A549 (cell line): ENCODE data around the gene FAM193A. TPM values are rescaled to one million over a fixed set of nuclear protein-coding genes. Genes with fewer than 3 reads are reported as not detected.
"Not testable (repeated sequence)": the region's sequence is repeated elsewhere in the genome, so short reads cannot be mapped to it uniquely, and the experiment has no call there.

Experiments used
- ATAC-seq, 2 experiments: fragments of 200-7000 bp in 1 of 2; fragments of >200 bp in 1 of 2; cut with Nextera tagmentation in 1 of 2; cut with Tn5 transposase in 1 of 2; 3 replicates each; pipeline versions ENCODE4 v1.8.0 to v1.9.1; 2018 to 2020; ENCODE audit warnings: mild to moderate bottlenecking in 1 of 2, moderate library complexity in 1 of 2
- CTCF ChIA-PET: fragments of 300-600 bp; sonication (Branson Sonifier 250); formaldehyde crosslinking; extraction: SDS; loops from one replicate; lab custom pipeline; 2021; ENCODE audit warnings: antibody characterized with exemption, inconsistent platforms; lab: Yijun Ruan, JAX
- POLR2A ChIA-PET: fragments of 350-600 bp; formaldehyde crosslinking; extraction: SDS; loops from one replicate; lab custom pipeline; 2021; ENCODE audit warnings: antibody characterized with exemption, inconsistent platforms; lab: Yijun Ruan, JAX
- DNase-seq, 2 experiments: peaks; one replicate each; pipeline versions ENCODE4 v3.0.0 to v3.0.0-alpha.2; 2011 to 2016; ENCODE audit warnings: low read depth in 1 of 2, low spot score in 1 of 2
- FAIRE-seq: peaks from 2 replicates; lab custom pipeline; 2011; peaks lifted over from hg19 to GRCh38; lab: Jason Lieb, UNC
- H3K27ac ChIP-seq, 2 experiments: fragments of >200 bp; sonication (Bioruptor Twin); formaldehyde crosslinking; 3 replicates each; pipeline ENCODE4 v1.5.1; 2016 to 2017
- H3K4me1 ChIP-seq: fragments of >200 bp; sonication (Bioruptor Twin); formaldehyde crosslinking; 3 replicates; pipeline ENCODE4 v1.6.1; 2016
- H3K4me2 ChIP-seq: fragments of >200 bp; sonication (Bioruptor Twin); formaldehyde crosslinking; 3 replicates; pipeline ENCODE4 v1.6.1; 2016
- H3K4me3 ChIP-seq: fragments of >200 bp; sonication (Bioruptor Twin); formaldehyde crosslinking; 3 replicates; pipeline ENCODE4 v1.5.1; 2016
- H3K9me3 ChIP-seq: fragments of >200 bp; sonication (Bioruptor Twin); formaldehyde crosslinking; 3 replicates; pipeline ENCODE4 v1.6.1; 2016
- BHLHE40 ChIP-seq: IDR thresholded peaks from 2 replicates; pipeline ENCODE4 v1.6.1; 2012; ENCODE audit warnings: low read depth, low read length, inconsistent platforms
- EHMT2 ChIP-seq: fragments of 200-600 bp; sonication (generic); IDR thresholded peaks from 2 replicates; pipeline ENCODE4 v1.6.1; 2016; ENCODE audit warnings: antibody characterized with exemption, low read depth, mild to moderate bottlenecking, moderate library complexity
- EP300 ChIP-seq, 2 experiments: fragments of >200 bp; sonication (Bioruptor Twin); formaldehyde crosslinking; IDR thresholded peaks; 2 replicates in 1 of 2; 3 replicates in 1 of 2; pipeline ENCODE4 v1.6.1; 2016 to 2017
- FOSB ChIP-seq: fragments of 250-450 bp; sonication (Bioruptor Pico); IDR thresholded peaks from 2 replicates; pipeline ENCODE4 v1.5.0; 2020; ENCODE audit warnings: mild to moderate bottlenecking, moderate library complexity
- GATA3 ChIP-seq: IDR thresholded peaks from 2 replicates; pipeline ENCODE4 v1.6.1; 2012; ENCODE audit warnings: borderline replicate concordance
- HDAC2 ChIP-seq: fragments of 200-600 bp; sonication (generic); IDR thresholded peaks from 2 replicates; pipeline ENCODE4 v1.6.1; 2016
- JUN ChIP-seq, 2 experiments: fragments of >200 bp; sonication (Bioruptor Twin); formaldehyde crosslinking; IDR thresholded peaks; 2 replicates in 1 of 2; 3 replicates in 1 of 2; pipeline ENCODE4 v1.6.1; 2016 to 2017
- KDM1A ChIP-seq: fragments of 200-600 bp; sonication (generic); IDR thresholded peaks from 2 replicates; pipeline ENCODE4 v1.6.1; 2016; ENCODE audit warnings: low read depth, mild to moderate bottlenecking
- MYC ChIP-seq: IDR thresholded peaks from 2 replicates; pipeline ENCODE4 v1.6.1; 2012; ENCODE audit warnings: mild to moderate bottlenecking, inconsistent platforms, low read length, improper control_type of control experiment, borderline replicate concordance
- POLR2A ChIP-seq: IDR thresholded peaks from 2 replicates; pipeline ENCODE4 v1.6.1; 2012; ENCODE audit warnings: mild to moderate bottlenecking, low read length
- POLR2AphosphoS2 ChIP-seq: conservative IDR thresholded peaks from 2 replicates; pipeline ENCODE4 v1.6.1; 2012; ENCODE audit warnings: low read length, improper control_type of control experiment, inconsistent platforms
- RAD21 ChIP-seq, 2 experiments: fragments of >200 bp in 1 of 2; sonication (Bioruptor Twin) in 1 of 2; formaldehyde crosslinking in 1 of 2; IDR thresholded peaks in 1 of 2; conservative IDR thresholded peaks in 1 of 2; 2 replicates in 1 of 2; 3 replicates in 1 of 2; pipeline ENCODE4 v1.6.1; 2012 to 2018; ENCODE audit warnings: inconsistent platforms in 1 of 2
- RNF2 ChIP-seq: fragments of 200-600 bp; sonication (generic); IDR thresholded peaks from 2 replicates; pipeline ENCODE4 v1.6.1; 2016; ENCODE audit warnings: low read depth, mild to moderate bottlenecking, antibody characterized with exemption, moderate library complexity, borderline replicate concordance
- SREBF2 ChIP-seq: fragments of 450-650 bp; IDR thresholded peaks from 2 replicates; pipeline ENCODE4 v1.6.1; 2014; ENCODE audit warnings: mild to moderate bottlenecking, moderate library complexity
- ZNF302 ChIP-seq: fragments of 250-450 bp; sonication (Bioruptor Pico); IDR thresholded peaks from 2 replicates; pipeline ENCODE4 v1.9.0; 2021; ENCODE audit warnings: inconsistent platforms, mild to moderate bottlenecking, moderate library complexity
- ZSCAN20 ChIP-seq: fragments of 250-450 bp; sonication (Bioruptor Pico); IDR thresholded peaks from 2 replicates; pipeline ENCODE4 v1.8.0; 2022; ENCODE audit warnings: mild to moderate bottlenecking, moderate library complexity
- WGBS: methylation state at CpG from one replicate; pipeline ENCODE4 v1.1.6; 2017; ENCODE audit errors: missing lambda C conversion rate; 5-methylcytosine and 5-hydroxymethylcytosine counted together
- polyA plus RNA-seq, 4 experiments: library from polyadenylated mRNA; depleted of rRNA in 3 of 4; stranded (reverse); fragments of >200 nt; fragmentation: RNase III in 1 of 4; extraction: RNeasy Plus Mini Kit Qiagen cat#74134 plus additional on column Dnase treatment in 1 of 4; gene quantifications; 2 replicates in 3 of 4; 3 replicates in 1 of 4; pipeline ENCODE4 v1.2.3, GENCODE V29; 2011 to 2017
- TF ChIP-seq, protein P1 (sequence below): fragments of >200 bp; sonication (Bioruptor Twin); formaldehyde crosslinking; IDR thresholded peaks from 3 replicates; pipeline ENCODE4 v1.5.1; 2016
- TF ChIP-seq, protein P2 (sequence below): IDR thresholded peaks from 2 replicates; pipeline ENCODE4 v1.6.1; 2012
- TF ChIP-seq, protein P3 (sequence below): fragments of 150-350 bp; IDR thresholded peaks from 2 replicates; pipeline ENCODE4 v1.6.1; 2014; ENCODE audit warnings: low read depth, mild to moderate bottlenecking, low read length
- TF ChIP-seq, protein P4 (sequence below): IDR thresholded peaks from 2 replicates; pipeline ENCODE4 v1.6.1; 2012
- TF ChIP-seq, protein P5 (sequence below): fragments of >200 bp; sonication (Bioruptor Twin); formaldehyde crosslinking; IDR thresholded peaks from 3 replicates; pipeline ENCODE4 v1.6.1; 2016
- TF ChIP-seq, protein P6 (sequence below): fragments of >200 bp; sonication (Bioruptor Twin); formaldehyde crosslinking; IDR thresholded peaks from 2 replicates; pipeline ENCODE4 v1.6.1; 2016

FAM193A gene
- polyA plus RNA-seq, 2 of the 4 experiments (the other 2 are of a cell fraction), result 4.5 to 6.7 TPM

DNA sequence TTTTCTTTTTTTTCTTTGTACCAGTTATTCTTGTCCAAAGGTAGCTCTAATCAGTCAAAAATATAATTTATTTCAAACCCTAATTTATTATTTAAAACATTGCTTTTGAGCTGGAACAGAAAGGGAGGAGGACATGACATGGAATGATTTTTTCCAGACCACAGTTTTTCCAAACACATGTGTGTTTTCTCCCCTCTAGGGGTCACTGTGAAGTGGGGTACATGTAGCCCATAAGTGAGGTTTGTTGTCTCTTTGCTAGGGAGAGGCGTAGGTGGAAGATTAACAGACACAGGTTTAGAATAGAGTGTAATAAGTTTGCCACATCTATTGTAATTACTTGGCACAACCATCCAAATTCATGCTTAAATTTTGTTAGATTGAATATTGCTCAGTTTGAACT lies 136.7 kb downstream of the FAM193A start:
- peak; percentile 7 to 11 for DNase-seq
- no peaks in the 10 kb centered on the region for H3K4me1 ChIP-seq
- no peak overlapping the region for H3K27ac ChIP-seq
- CTCF ChIA-PET, result interaction anchor here (0.5 to 0.8 kb wide), 2 partner anchors 13 to 31 kb away, joined by 3 read pairs; no protein-coding TSS in a partner anchor
- TF ChIP-seq, protein P1, sequence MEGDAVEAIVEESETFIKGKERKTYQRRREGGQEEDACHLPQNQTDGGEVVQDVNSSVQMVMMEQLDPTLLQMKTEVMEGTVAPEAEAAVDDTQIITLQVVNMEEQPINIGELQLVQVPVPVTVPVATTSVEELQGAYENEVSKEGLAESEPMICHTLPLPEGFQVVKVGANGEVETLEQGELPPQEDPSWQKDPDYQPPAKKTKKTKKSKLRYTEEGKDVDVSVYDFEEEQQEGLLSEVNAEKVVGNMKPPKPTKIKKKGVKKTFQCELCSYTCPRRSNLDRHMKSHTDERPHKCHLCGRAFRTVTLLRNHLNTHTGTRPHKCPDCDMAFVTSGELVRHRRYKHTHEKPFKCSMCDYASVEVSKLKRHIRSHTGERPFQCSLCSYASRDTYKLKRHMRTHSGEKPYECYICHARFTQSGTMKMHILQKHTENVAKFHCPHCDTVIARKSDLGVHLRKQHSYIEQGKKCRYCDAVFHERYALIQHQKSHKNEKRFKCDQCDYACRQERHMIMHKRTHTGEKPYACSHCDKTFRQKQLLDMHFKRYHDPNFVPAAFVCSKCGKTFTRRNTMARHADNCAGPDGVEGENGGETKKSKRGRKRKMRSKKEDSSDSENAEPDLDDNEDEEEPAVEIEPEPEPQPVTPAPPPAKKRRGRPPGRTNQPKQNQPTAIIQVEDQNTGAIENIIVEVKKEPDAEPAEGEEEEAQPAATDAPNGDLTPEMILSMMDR, result peak; percentile 21; the same call in 1 of the 3 replicates
- TF ChIP-seq RAD21 (conservative IDR thresholded peaks at IDR 0.05 in 1 of 2, IDR thresholded peaks at IDR 0.05 in 1 of 2) (0 out of 5 replicates have a peak, but pooled peaks of 1 of the 2 experiments have one; percentile 14), GATA3 (no peak)
- H3K4me2 ChIP-seq, result no peak overlapping the region
- H3K9me3 ChIP-seq, result no peaks in the 10 kb centered on the region
- H3K4me3 ChIP-seq, result no peak overlapping the region
- no peak for FAIRE-seq
- ATAC-seq, result peak in 1 of 2 experiments; percentile 50; a peak in 2 of 6 replicates
- POLR2A ChIA-PET, result no interaction called here
- 73% methylated on average over 1 of the region's 1 CpG for WGBS

DNA sequence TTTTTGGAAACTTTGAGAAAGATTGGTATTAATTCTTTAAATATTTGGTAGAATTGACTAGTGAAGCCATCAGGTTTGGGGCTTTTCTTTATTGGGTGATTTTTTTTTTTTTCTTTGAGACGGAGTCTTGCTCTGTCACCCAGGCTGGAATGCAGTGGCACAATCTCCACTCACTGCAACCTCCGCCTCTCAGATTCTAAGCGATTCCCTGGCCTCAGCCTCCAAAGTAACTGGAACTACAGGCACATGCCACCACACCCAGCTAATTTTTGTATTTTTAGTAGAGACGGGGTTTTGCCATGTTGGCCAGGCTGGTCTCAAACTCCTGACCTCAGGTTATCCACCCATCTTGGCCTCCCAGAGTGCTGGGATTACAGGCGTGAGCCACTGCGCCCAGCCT lies 143.3 kb downstream of the FAM193A start:
- FAIRE-seq, ATAC-seq, H3K27ac ChIP-seq, CTCF ChIA-PET, DNase-seq, H3K9me3 ChIP-seq, H3K4me2 ChIP-seq, H3K4me1 ChIP-seq, POLR2A ChIA-PET, H3K4me3 ChIP-seq: not testable (repeated sequence)
- WGBS, result 93% methylated on average over 6 of the region's 6 CpGs

DNA sequence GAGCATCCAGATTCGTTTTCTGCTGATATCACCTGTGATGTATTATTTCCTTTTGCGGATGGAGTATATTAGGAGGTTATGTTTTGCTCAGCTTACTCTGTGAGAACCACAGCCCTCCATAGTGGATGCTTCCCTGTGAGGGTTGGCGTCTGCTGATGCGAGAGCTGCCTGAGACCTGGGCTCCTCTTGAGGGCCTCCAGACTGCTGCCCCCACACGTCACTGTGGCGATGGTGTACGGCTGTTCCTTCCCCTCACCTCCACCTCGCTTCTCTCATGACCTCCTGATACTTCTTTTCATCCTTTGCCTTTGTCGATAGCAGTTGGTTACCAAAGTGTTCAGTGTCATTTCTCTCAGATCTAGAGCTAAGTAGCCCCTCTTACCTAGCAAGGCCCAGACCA lies 148.0 kb downstream of the FAM193A start:
- TF ChIP-seq RNF2 (no peak), POLR2AphosphoS2 (no peak), EP300 (IDR thresholded peaks at IDR 0.05) (no peak), ZSCAN20 (CRISPR knock-in tag) (no peak), ZNF302 (CRISPR knock-in tag) (no peak), KDM1A (no peak), SREBF2 (no peak), JUN (IDR thresholded peaks at IDR 0.05) (no peak), FOSB (CRISPR knock-in tag) (no peak)
- TF ChIP-seq, protein P2, sequence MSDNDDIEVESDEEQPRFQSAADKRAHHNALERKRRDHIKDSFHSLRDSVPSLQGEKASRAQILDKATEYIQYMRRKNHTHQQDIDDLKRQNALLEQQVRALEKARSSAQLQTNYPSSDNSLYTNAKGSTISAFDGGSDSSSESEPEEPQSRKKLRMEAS, result no peak
- no peak for FAIRE-seq
- no peak overlapping the region for H3K27ac ChIP-seq
- WGBS, result over 99% methylated on average over 9 of the region's 9 CpGs
- no peaks in the 10 kb centered on the region for H3K4me1 ChIP-seq
- no peak overlapping the region for H3K4me3 ChIP-seq
- POLR2A ChIA-PET, result no interaction called here
- no peaks in the 10 kb centered on the region for H3K9me3 ChIP-seq
- CTCF ChIA-PET, result no interaction called here
- DNase-seq, result no peak
- ATAC-seq, result no peak
- no peak overlapping the region for H3K4me2 ChIP-seq

DNA sequence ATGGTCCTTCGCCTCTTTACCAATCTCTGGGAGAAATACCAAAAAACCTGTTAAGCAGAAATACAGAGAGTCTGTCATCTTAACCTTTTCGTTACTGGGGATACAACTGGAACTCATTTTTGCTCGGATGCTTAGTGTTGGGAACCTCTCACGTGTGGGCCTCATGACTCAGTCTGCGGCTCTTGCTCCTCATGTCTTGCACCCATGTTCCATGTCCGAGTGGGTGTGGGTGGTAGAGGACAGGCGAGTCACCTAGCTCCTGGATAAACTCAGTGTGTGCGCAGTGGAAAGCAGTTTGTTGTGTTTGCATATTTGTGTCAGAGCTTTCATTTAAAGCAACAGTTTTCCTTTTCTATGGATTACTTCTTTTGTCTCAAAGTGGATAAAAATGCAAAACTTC lies 149.1 kb downstream of the FAM193A start:
- DNase-seq (no peak), FAIRE-seq (no peak), ATAC-seq (no peak)
- no peak overlapping the region for H3K4me3 ChIP-seq
- no peaks in the 10 kb centered on the region for H3K9me3 ChIP-seq
- ChIA-PET POLR2A (no interaction called here), CTCF (no interaction called here)
- H3K4me1 ChIP-seq, result no peaks in the 10 kb centered on the region
- no peak overlapping the region for H3K4me2 ChIP-seq
- TF ChIP-seq MYC, result no peak
- no peak for TF ChIP-seq RNF2
- TF ChIP-seq, protein P2, result no peak
- TF ChIP-seq EHMT2, result no peak
- TF ChIP-seq BHLHE40, result no peak
- TF ChIP-seq, protein P3, sequence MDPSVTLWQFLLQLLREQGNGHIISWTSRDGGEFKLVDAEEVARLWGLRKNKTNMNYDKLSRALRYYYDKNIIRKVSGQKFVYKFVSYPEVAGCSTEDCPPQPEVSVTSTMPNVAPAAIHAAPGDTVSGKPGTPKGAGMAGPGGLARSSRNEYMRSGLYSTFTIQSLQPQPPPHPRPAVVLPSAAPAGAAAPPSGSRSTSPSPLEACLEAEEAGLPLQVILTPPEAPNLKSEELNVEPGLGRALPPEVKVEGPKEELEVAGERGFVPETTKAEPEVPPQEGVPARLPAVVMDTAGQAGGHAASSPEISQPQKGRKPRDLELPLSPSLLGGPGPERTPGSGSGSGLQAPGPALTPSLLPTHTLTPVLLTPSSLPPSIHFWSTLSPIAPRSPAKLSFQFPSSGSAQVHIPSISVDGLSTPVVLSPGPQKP, result no peak
- TF ChIP-seq, protein P4, sequence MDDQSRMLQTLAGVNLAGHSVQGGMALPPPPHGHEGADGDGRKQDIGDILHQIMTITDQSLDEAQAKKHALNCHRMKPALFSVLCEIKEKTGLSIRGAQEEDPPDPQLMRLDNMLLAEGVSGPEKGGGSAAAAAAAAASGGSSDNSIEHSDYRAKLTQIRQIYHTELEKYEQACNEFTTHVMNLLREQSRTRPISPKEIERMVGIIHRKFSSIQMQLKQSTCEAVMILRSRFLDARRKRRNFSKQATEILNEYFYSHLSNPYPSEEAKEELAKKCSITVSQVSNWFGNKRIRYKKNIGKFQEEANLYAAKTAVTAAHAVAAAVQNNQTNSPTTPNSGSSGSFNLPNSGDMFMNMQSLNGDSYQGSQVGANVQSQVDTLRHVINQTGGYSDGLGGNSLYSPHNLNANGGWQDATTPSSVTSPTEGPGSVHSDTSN, result no peak
- no peak for TF ChIP-seq RAD21 (conservative IDR thresholded peaks at IDR 0.05 in 1 of 2, IDR thresholded peaks at IDR 0.05 in 1 of 2)
- no peak for TF ChIP-seq GATA3
- TF ChIP-seq HDAC2, result no peak
- TF ChIP-seq, protein P5, sequence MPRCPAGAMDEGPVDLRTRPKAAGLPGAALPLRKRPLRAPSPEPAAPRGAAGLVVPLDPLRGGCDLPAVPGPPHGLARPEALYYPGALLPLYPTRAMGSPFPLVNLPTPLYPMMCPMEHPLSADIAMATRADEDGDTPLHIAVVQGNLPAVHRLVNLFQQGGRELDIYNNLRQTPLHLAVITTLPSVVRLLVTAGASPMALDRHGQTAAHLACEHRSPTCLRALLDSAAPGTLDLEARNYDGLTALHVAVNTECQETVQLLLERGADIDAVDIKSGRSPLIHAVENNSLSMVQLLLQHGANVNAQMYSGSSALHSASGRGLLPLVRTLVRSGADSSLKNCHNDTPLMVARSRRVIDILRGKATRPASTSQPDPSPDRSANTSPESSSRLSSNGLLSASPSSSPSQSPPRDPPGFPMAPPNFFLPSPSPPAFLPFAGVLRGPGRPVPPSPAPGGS, result no peak
- no peak for TF ChIP-seq POLR2A
- TF ChIP-seq, protein P6, sequence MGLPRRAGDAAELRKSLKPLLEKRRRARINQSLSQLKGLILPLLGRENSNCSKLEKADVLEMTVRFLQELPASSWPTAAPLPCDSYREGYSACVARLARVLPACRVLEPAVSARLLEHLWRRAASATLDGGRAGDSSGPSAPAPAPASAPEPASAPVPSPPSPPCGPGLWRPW, result no peak
- 86% methylated on average over 8 of the region's 8 CpGs for whole genome bisulfite sequencing
- no peak overlapping the region for H3K27ac ChIP-seq
